WTC11 (cell line): ENCODE results near the gene COMMD9. TPM values are rescaled to one million over a fixed set of nuclear protein-coding genes. Genes with fewer than 3 reads are reported as not detected.
A peak's percentile ranks its signal among the peaks of the same experiment; 100 is the strongest.

ENCODE experiments used
- ATAC-seq: fragments of 200-7000 bp; cut with Tn5 transposase; 2 replicates; pipeline ENCODE4 v1.10.0; 2021; ENCODE audit warnings: mild to moderate bottlenecking, moderate library complexity
- CTCF ChIA-PET: fragments of 300-600 bp; sonication (Branson Sonifier 250); formaldehyde crosslinking; loops from one replicate; lab custom pipeline; 2021; ENCODE audit warnings: antibody characterized with exemption; lab: Charles Lee
- POLR2A ChIA-PET: fragments of 350-600 bp; sonication (Branson Sonifier 250); formaldehyde crosslinking; loops from one replicate; lab custom pipeline; 2021; ENCODE audit warnings: antibody characterized with exemption; lab: Charles Lee
- DNase-seq: peaks from one replicate; pipeline ENCODE4 v3.0.0; 2021; ENCODE audit warnings: low spot score
- H3K27ac Mint-ChIP-seq: 2 replicates; pipeline ENCODE4 v1.8.0; 2021; ENCODE audit warnings: mixed read lengths
- H3K27me3 Mint-ChIP-seq: 2 replicates; pipeline ENCODE4 v1.8.0; 2021; ENCODE audit warnings: low read depth, mild to moderate bottlenecking, moderate library complexity, mixed read lengths
- H3K36me3 Mint-ChIP-seq: 2 replicates; pipeline ENCODE4 v1.8.0; 2021; ENCODE audit warnings: mixed read lengths
- H3K4me1 Mint-ChIP-seq: 2 replicates; pipeline ENCODE4 v1.8.0; 2022; ENCODE audit warnings: mixed read lengths
- H3K4me3 Mint-ChIP-seq: 2 replicates; pipeline ENCODE4 v1.8.0; 2021; ENCODE audit warnings: mild to moderate bottlenecking, moderate library complexity, mixed read lengths
- H3K9me3 Mint-ChIP-seq: 2 replicates; pipeline ENCODE4 v1.8.0; 2021; ENCODE audit warnings: mixed read lengths
- ATF3 ChIP-seq: sonication (generic); formaldehyde crosslinking; conservative IDR thresholded peaks from 2 replicates; pipeline ENCODE4 v1.8.1; 2022; ENCODE audit warnings: mild to moderate bottlenecking, missing genetic modification reagents
- FOXJ3 ChIP-seq: sonication (generic); formaldehyde crosslinking; IDR thresholded peaks from 2 replicates; pipeline ENCODE4 v1.9.0; 2021; ENCODE audit warnings: missing genetic modification reagents, mild to moderate bottlenecking, borderline replicate concordance
- FOXK1 ChIP-seq: sonication (generic); formaldehyde crosslinking; IDR thresholded peaks from 2 replicates; pipeline ENCODE4 v1.8.0; 2022; ENCODE audit warnings: mild to moderate bottlenecking, moderate library complexity, missing genetic modification reagents
- GABPB1 ChIP-seq: sonication (generic); formaldehyde crosslinking; IDR thresholded peaks from 2 replicates; pipeline ENCODE4 v1.8.1; 2023; ENCODE audit warnings: mild to moderate bottlenecking, missing genetic modification reagents
- GTF2I ChIP-seq: fragments of 250-450 bp; sonication (Bioruptor Pico); conservative IDR thresholded peaks from 2 replicates; pipeline ENCODE4 v1.4.0; 2021; ENCODE audit warnings: mild to moderate bottlenecking
- IRF1 ChIP-seq: sonication (generic); formaldehyde crosslinking; IDR thresholded peaks from 2 replicates; pipeline ENCODE4 v1.8.0; 2023; ENCODE audit warnings: missing genetic modification reagents
- KAT7 ChIP-seq: sonication (generic); formaldehyde crosslinking; IDR thresholded peaks from 2 replicates; pipeline ENCODE4 v1.8.1; 2023; ENCODE audit warnings: missing genetic modification reagents, mild to moderate bottlenecking, borderline replicate concordance
- OVOL2 ChIP-seq: fragments of 250-450 bp; sonication (Bioruptor Pico); IDR thresholded peaks from 2 replicates; pipeline ENCODE4 v1.9.0; 2021; ENCODE audit warnings: mild to moderate bottlenecking, borderline replicate concordance
- PREB ChIP-seq: sonication (generic); formaldehyde crosslinking; IDR thresholded peaks from 2 replicates; pipeline ENCODE4 v1.8.1; 2022; ENCODE audit warnings: mild to moderate bottlenecking, missing genetic modification reagents, moderate library complexity, borderline replicate concordance
- PRRX2 ChIP-seq: fragments of 250-450 bp; sonication (Bioruptor Pico); IDR thresholded peaks from 2 replicates; pipeline ENCODE4 v1.8.0; 2021; ENCODE audit warnings: mild to moderate bottlenecking
- SMAD3 ChIP-seq: sonication (generic); formaldehyde crosslinking; IDR thresholded peaks from 2 replicates; pipeline ENCODE4 v1.8.0; 2022; ENCODE audit warnings: missing genetic modification reagents, mild to moderate bottlenecking, borderline replicate concordance
- SOX15 ChIP-seq: fragments of 250-450 bp; sonication (Bioruptor Pico); IDR thresholded peaks from 2 replicates; pipeline ENCODE4 v1.9.0; 2021; ENCODE audit warnings: mild to moderate bottlenecking
- SP1 ChIP-seq: sonication (generic); formaldehyde crosslinking; conservative IDR thresholded peaks from 2 replicates; pipeline ENCODE4 v1.8.1; 2022; ENCODE audit warnings: missing genetic modification reagents
- STAT6 ChIP-seq: sonication (generic); formaldehyde crosslinking; conservative IDR thresholded peaks from 2 replicates; pipeline ENCODE4 v1.8.1; 2023; ENCODE audit warnings: mild to moderate bottlenecking, low read depth, missing genetic modification reagents, moderate library complexity
- ZBTB21 ChIP-seq: sonication (generic); formaldehyde crosslinking; IDR thresholded peaks from 2 replicates; pipeline ENCODE4 v1.8.1; 2023; ENCODE audit warnings: mild to moderate bottlenecking, missing genetic modification reagents, borderline replicate concordance
- ZNF121 ChIP-seq: sonication (generic); formaldehyde crosslinking; IDR thresholded peaks from 2 replicates; pipeline ENCODE4 v1.8.0; 2023; ENCODE audit warnings: missing genetic modification reagents
- ZNF232 ChIP-seq: sonication (generic); formaldehyde crosslinking; IDR thresholded peaks from 2 replicates; pipeline ENCODE4 v1.8.0; 2022; ENCODE audit warnings: mild to moderate bottlenecking, missing genetic modification reagents
- ZNF416 ChIP-seq: fragments of 250-450 bp; sonication (Bioruptor Pico); IDR thresholded peaks from 2 replicates; pipeline ENCODE4 v1.9.0; 2021; ENCODE audit warnings: mild to moderate bottlenecking, inconsistent platforms
- total RNA-seq: library from RNA; stranded (reverse); gene quantifications from 3 replicates; pipeline ENCODE4 v1.2.3, GENCODE V29; 2021

Gene COMMD9
- total RNA-seq, 1 experiment from 2014 or later, result 33.3 TPM

- POLR2A ChIA-PET, result interaction anchor here (0.6 kb wide), 1 partner anchor 20 kb away, joined by 3 read pairs; no protein-coding TSS in a partner anchor
- Mint-ChIP-seq H3K9me3 (peaks cover 24% of the 10 kb centered on the region), H3K36me3 (no peaks in the 10 kb centered on the region), H3K27me3 (peaks cover 3% of the 10 kb centered on the region; the same call in 1 of the 2 replicates), H3K4me1 (no peaks in the 10 kb centered on the region), H3K4me3 (no peak overlapping the region), H3K27ac (no peak overlapping the region)
- DNase-seq (no peak), ATAC-seq (no peak)
- TF ChIP-seq KAT7 (CRISPR knock-in tag) (no peak), ZNF121 (CRISPR knock-in tag) (no peak), GTF2I (CRISPR knock-in tag) (no peak), OVOL2 (CRISPR knock-in tag) (no peak), PRRX2 (CRISPR knock-in tag) (no peak), ATF3 (CRISPR knock-in tag) (no peak), STAT6 (CRISPR knock-in tag) (no peak), PREB (no peak), ZNF416 (CRISPR knock-in tag) (no peak), FOXK1 (CRISPR knock-in tag) (no peak), SP1 (no peak)
- CTCF ChIA-PET, result interaction anchor here (0.7 to 4.2 kb wide), 6 partner anchors 9 to 761 kb away, joined by 3 to 18 read pairs (median 4); no protein-coding TSS in a partner anchor
Observed at GRCh38 chr11:36249246-36249645, 40.0 kb downstream of the COMMD9 start.

- no peak for DNase-seq
- Mint-ChIP-seq H3K36me3 (no peaks in the 10 kb centered on the region), H3K4me3 (no peak overlapping the region), H3K4me1 (no peaks in the 10 kb centered on the region), H3K27ac (no peak overlapping the region), H3K9me3 (peaks cover 24% of the 10 kb centered on the region), H3K27me3 (peaks cover 3% of the 10 kb centered on the region; the same call in 1 of the 2 replicates)
- no peak for ATAC-seq
- TF ChIP-seq IRF1 (no peak), FOXJ3 (CRISPR knock-in tag) (no peak), SMAD3 (CRISPR knock-in tag) (no peak), SOX15 (CRISPR knock-in tag) (no peak), ZNF232 (no peak)
- POLR2A ChIA-PET, result no interaction called here
- CTCF ChIA-PET, result interaction anchor here (1.4 to 4.2 kb wide), 5 partner anchors 10 to 426 kb away, joined by 4 to 18 read pairs (median 5); no protein-coding TSS in a partner anchor
Observed at GRCh38 chr11:36248436-36248835, 40.8 kb downstream of the COMMD9 start.

- no peaks in the 10 kb centered on the region for H3K4me1 Mint-ChIP-seq
- H3K27ac Mint-ChIP-seq, result no peak overlapping the region
- H3K27me3 Mint-ChIP-seq, result peaks cover 3% of the 10 kb centered on the region; the same call in 1 of the 2 replicates
- ChIA-PET CTCF (no interaction called here), POLR2A (no interaction called here)
- DNase-seq (no peak), ATAC-seq (no peak)
- peaks cover 24% of the 10 kb centered on the region for H3K9me3 Mint-ChIP-seq
- TF ChIP-seq FOXK1 (CRISPR knock-in tag), result no peak
- TF ChIP-seq ZBTB21, result no peak
- TF ChIP-seq ZNF121 (CRISPR knock-in tag), result no peak
- 0 out of 2 replicates have a peak, but pooled peaks have one; percentile 26 for TF ChIP-seq GABPB1 (CRISPR knock-in tag)
- TF ChIP-seq, all 79 proteins: peak for 1
- Mint-ChIP-seq H3K36me3 (no peaks in the 10 kb centered on the region), H3K4me3 (no peak overlapping the region)
Observed at GRCh38 chr11:36247493-36247892, 41.7 kb downstream of the COMMD9 start.
